GM12891 (cell line): ENCODE measurements around the gene PARD3.

Experiments
- POLR2A ChIP-seq: IDR thresholded peaks from 2 replicates; pipeline ENCODE4 v1.6.1; 2011; ENCODE audit warnings: low read depth, low read length, control low read depth
- POLR2AphosphoS5 ChIP-seq: IDR thresholded peaks from 2 replicates; pipeline ENCODE4 v1.6.1; 2011; ENCODE audit warnings: low read depth, low read length, control low read depth
- POU2F2 ChIP-seq: IDR thresholded peaks from 2 replicates; pipeline ENCODE4 v1.6.1; 2011; ENCODE audit warnings: low read depth, mild to moderate bottlenecking, control low read depth, low read length, moderate library complexity
- TAF1 ChIP-seq: IDR thresholded peaks from 2 replicates; pipeline ENCODE4 v1.6.1; 2011; ENCODE audit warnings: low read depth, low read length, control low read depth

DNA sequence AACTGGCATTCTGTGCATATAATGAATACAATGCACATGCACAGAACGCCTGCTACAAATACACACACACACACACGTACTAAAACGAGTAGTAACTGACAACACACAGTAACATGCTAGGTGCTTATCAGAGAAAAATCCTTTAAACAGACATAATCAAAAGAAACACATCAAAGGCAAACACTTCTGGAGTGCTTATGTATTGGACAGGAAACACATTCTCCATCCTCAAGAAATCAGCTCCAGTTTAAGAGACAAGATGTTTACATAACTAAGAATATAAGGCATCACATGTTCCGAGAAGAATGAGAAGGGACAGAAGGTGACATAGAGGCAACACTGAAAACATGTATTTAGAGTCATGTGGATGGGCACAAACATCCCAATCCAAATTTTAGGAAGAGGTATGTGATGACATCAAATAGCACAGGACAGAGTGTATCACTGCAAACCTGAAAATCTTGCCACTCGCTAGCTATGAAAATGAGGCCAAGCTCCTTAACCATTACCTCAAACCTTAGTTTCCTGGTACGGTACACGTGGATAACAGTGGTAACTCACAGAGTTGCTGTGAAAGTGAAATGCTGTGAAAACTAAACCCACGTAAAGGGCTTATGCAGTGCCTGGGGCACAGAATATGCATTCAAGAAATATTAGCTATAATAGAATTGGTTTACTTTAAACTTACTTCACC, 619.6 kb downstream of the PARD3 start:
- TF ChIP-seq POLR2A (no peak), TAF1 (no peak), POLR2AphosphoS5 (no peak), POU2F2 (no peak)
